Measurements from ENCODE around the gene RDH16.

GRCh38 chr12:56998981-56999380 lies 41.6 kb upstream of the RDH16 start:
- TF ChIP-seq POLR2AphosphoS5 (IDR thresholded peaks at IDR 0.05; ENCODE audit: low read depth, low read length) (no peak), RAD21 (IDR thresholded peaks at IDR 0.05; ENCODE audit: low read depth) (no peak), EZH2 (IDR thresholded peaks at IDR 0.05) (no peak), CTCF (IDR thresholded peaks at IDR 0.05 in 2 of 3, conservative IDR thresholded peaks at IDR 0.05 in 1 of 3; ENCODE audit: borderline replicate concordance in 1 of 3, insufficient read depth in 1 of 3, low read depth in 2 of 3, low read length in 2 of 3) (no peak), SIN3A (IDR thresholded peaks at IDR 0.05; ENCODE audit: low read depth) (no peak), MAX (IDR thresholded peaks at IDR 0.05) (no peak), SP1 (IDR thresholded peaks at IDR 0.05; ENCODE audit: low read depth) (no peak), POLR2A (IDR thresholded peaks at IDR 0.05; ENCODE audit: borderline replicate concordance, extremely low read depth, insufficient read depth, insufficient read length) (no peak), EGR1 (IDR thresholded peaks at IDR 0.05; ENCODE audit: low read depth) (no peak), EZH2phosphoT487 (IDR thresholded peaks at IDR 0.05; ENCODE audit: borderline replicate concordance) (no peak), YY1 (IDR thresholded peaks at IDR 0.05; ENCODE audit: extremely low read depth, insufficient replicate concordance, low read depth, low read length) (no peak)
- TF ChIP-seq, protein P1, sequence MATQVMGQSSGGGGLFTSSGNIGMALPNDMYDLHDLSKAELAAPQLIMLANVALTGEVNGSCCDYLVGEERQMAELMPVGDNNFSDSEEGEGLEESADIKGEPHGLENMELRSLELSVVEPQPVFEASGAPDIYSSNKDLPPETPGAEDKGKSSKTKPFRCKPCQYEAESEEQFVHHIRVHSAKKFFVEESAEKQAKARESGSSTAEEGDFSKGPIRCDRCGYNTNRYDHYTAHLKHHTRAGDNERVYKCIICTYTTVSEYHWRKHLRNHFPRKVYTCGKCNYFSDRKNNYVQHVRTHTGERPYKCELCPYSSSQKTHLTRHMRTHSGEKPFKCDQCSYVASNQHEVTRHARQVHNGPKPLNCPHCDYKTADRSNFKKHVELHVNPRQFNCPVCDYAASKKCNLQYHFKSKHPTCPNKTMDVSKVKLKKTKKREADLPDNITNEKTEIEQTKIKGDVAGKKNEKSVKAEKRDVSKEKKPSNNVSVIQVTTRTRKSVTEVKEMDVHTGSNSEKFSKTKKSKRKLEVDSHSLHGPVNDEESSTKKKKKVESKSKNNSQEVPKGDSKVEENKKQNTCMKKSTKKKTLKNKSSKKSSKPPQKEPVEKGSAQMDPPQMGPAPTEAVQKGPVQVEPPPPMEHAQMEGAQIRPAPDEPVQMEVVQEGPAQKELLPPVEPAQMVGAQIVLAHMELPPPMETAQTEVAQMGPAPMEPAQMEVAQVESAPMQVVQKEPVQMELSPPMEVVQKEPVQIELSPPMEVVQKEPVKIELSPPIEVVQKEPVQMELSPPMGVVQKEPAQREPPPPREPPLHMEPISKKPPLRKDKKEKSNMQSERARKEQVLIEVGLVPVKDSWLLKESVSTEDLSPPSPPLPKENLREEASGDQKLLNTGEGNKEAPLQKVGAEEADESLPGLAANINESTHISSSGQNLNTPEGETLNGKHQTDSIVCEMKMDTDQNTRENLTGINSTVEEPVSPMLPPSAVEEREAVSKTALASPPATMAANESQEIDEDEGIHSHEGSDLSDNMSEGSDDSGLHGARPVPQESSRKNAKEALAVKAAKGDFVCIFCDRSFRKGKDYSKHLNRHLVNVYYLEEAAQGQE (IDR thresholded peaks at IDR 0.05; ENCODE audit: low read depth), result no peak
